ENCODE measurements around the gene TXNDC8.

- TF ChIP-seq POLR2A (IDR thresholded peaks at IDR 0.05; ENCODE audit: low read depth, low read length) (no peak), POLR2AphosphoS5 (IDR thresholded peaks at IDR 0.05; ENCODE audit: low read depth, low read length) (no peak)
These were observed 76.0 kb downstream of the TXNDC8 start for GRCh38 chr9:110261632-110262031.
